HEK293 (cell line): ENCODE results near the gene JAGN1.

Experiments
- AEBP2 ChIP-seq: fragments of 450-650 bp; formaldehyde crosslinking; IDR thresholded peaks from 2 replicates; pipeline ENCODE4 v1.5.1; 2016; ENCODE audit warnings: missing biosample characterization, missing genetic modification characterization, borderline replicate concordance
- GLI2 ChIP-seq: fragments of 450-650 bp; formaldehyde crosslinking; IDR thresholded peaks from 2 replicates; pipeline ENCODE4; 2017; ENCODE audit warnings: missing biosample characterization, missing genetic modification characterization, low read depth, borderline replicate concordance
- GLIS2 ChIP-seq: fragments of 450-650 bp; formaldehyde crosslinking; IDR thresholded peaks from 2 replicates; pipeline ENCODE4 v1.5.1; 2016; ENCODE audit warnings: missing biosample characterization, missing genetic modification characterization
- HOXA7 ChIP-seq: sonication (generic); formaldehyde crosslinking; IDR thresholded peaks from 2 replicates; pipeline ENCODE4 v1.8.1; 2022; ENCODE audit warnings: missing genetic modification reagents, borderline replicate concordance
- KLF7 ChIP-seq: fragments of 450-650 bp; formaldehyde crosslinking; IDR thresholded peaks from 2 replicates; pipeline ENCODE4 v1.5.1; 2016; ENCODE audit warnings: missing biosample characterization, missing genetic modification characterization, borderline replicate concordance
- PRDM1 ChIP-seq: fragments of 450-650 bp; formaldehyde crosslinking; IDR thresholded peaks from 2 replicates; pipeline ENCODE4; 2016; ENCODE audit warnings: missing biosample characterization, missing genetic modification characterization
- SALL2 ChIP-seq: fragments of 450-650 bp; formaldehyde crosslinking; IDR thresholded peaks from 2 replicates; pipeline ENCODE4 v1.5.0; 2017; ENCODE audit warnings: missing biosample characterization, mild to moderate bottlenecking, missing genetic modification characterization, borderline replicate concordance
- SP2 ChIP-seq: fragments of 450-650 bp; formaldehyde crosslinking; IDR thresholded peaks from 2 replicates; pipeline ENCODE4 v1.5.1; 2016; ENCODE audit warnings: missing biosample characterization, missing genetic modification characterization
- ZBTB11 ChIP-seq: fragments of 450-650 bp; formaldehyde crosslinking; conservative IDR thresholded peaks from 2 replicates; pipeline ENCODE4 v1.5.1; 2016; ENCODE audit warnings: low read depth, missing biosample characterization, missing genetic modification characterization
- ZFP69B ChIP-seq: fragments of 450-650 bp; formaldehyde crosslinking; IDR thresholded peaks from 2 replicates; pipeline ENCODE4 v1.5.1; 2016; ENCODE audit warnings: missing biosample characterization, missing genetic modification characterization
- ZNF155 ChIP-seq: fragments of 450-650 bp; formaldehyde crosslinking; IDR thresholded peaks from 2 replicates; pipeline ENCODE4 v1.5.1; 2016; ENCODE audit warnings: missing biosample characterization, missing genetic modification characterization
- ZNF16 ChIP-seq: fragments of 450-650 bp; formaldehyde crosslinking; IDR thresholded peaks from 2 replicates; pipeline ENCODE4 v1.5.1; 2016; ENCODE audit warnings: low read depth, missing biosample characterization, missing genetic modification characterization
- ZNF19 ChIP-seq: fragments of 450-650 bp; formaldehyde crosslinking; IDR thresholded peaks from 2 replicates; pipeline ENCODE4; 2016; ENCODE audit warnings: missing biosample characterization, missing genetic modification characterization, low read depth
- ZNF335 ChIP-seq: fragments of 450-650 bp; formaldehyde crosslinking; conservative IDR thresholded peaks from 2 replicates; pipeline ENCODE4 v1.5.1; 2016; ENCODE audit warnings: missing biosample characterization, missing genetic modification characterization
- ZNF341 ChIP-seq: fragments of 450-650 bp; formaldehyde crosslinking; IDR thresholded peaks from 2 replicates; pipeline ENCODE4; 2016; ENCODE audit warnings: low read depth, missing biosample characterization, missing genetic modification characterization
- ZNF354C ChIP-seq: fragments of 450-650 bp; formaldehyde crosslinking; IDR thresholded peaks from 2 replicates; pipeline ENCODE4 v1.5.1; 2016; ENCODE audit warnings: missing biosample characterization, missing genetic modification characterization, low read depth, borderline replicate concordance
- ZNF398 ChIP-seq: fragments of 450-650 bp; formaldehyde crosslinking; IDR thresholded peaks from 2 replicates; pipeline ENCODE4 v1.5.1; 2017; ENCODE audit warnings: missing biosample characterization, missing genetic modification characterization
- ZNF423 ChIP-seq: fragments of 450-650 bp; formaldehyde crosslinking; IDR thresholded peaks from 2 replicates; pipeline ENCODE4 v1.5.1; 2016; ENCODE audit warnings: missing biosample characterization, missing genetic modification characterization
- ZNF549 ChIP-seq: fragments of 450-650 bp; IDR thresholded peaks from 2 replicates; pipeline ENCODE4 v1.5.1; 2018; ENCODE audit warnings: missing biosample characterization, missing genetic modification characterization, mild to moderate bottlenecking, inconsistent platforms, moderate library complexity
- ZNF629 ChIP-seq: fragments of 450-650 bp; formaldehyde crosslinking; IDR thresholded peaks from 2 replicates; pipeline ENCODE4 v1.5.1; 2017; ENCODE audit warnings: missing biosample characterization, missing genetic modification characterization
- ZNF677 ChIP-seq: fragments of 450-650 bp; IDR thresholded peaks from 2 replicates; pipeline ENCODE4 v1.5.0; 2018; ENCODE audit warnings: missing biosample characterization, mild to moderate bottlenecking, missing genetic modification characterization, moderate library complexity
- ZNF704 ChIP-seq: fragments of 450-650 bp; formaldehyde crosslinking; IDR thresholded peaks from 2 replicates; pipeline ENCODE4 v1.5.1; 2016; ENCODE audit warnings: missing biosample characterization, missing genetic modification characterization
- ZNF747 ChIP-seq: fragments of 450-650 bp; formaldehyde crosslinking; IDR thresholded peaks from 2 replicates; pipeline ENCODE4 v1.5.1; 2016; ENCODE audit warnings: missing biosample characterization, missing genetic modification characterization
- ZNF776 ChIP-seq: fragments of 450-650 bp; formaldehyde crosslinking; IDR thresholded peaks from 2 replicates; pipeline ENCODE4 v1.5.0; 2017; ENCODE audit warnings: missing biosample characterization, missing genetic modification characterization, borderline replicate concordance
- ZSCAN23 ChIP-seq: fragments of 450-650 bp; formaldehyde crosslinking; IDR thresholded peaks from 2 replicates; pipeline ENCODE4 v1.5.1; 2016; ENCODE audit warnings: missing biosample characterization, missing genetic modification characterization
- ZSCAN30 ChIP-seq: fragments of 450-650 bp; IDR thresholded peaks from 2 replicates; pipeline ENCODE4 v1.5.1; 2018; ENCODE audit warnings: missing biosample characterization, mild to moderate bottlenecking, missing genetic modification characterization, moderate library complexity
- TF ChIP-seq, protein P1 (sequence below): fragments of 450-650 bp; formaldehyde crosslinking; IDR thresholded peaks from 2 replicates; pipeline ENCODE4 v1.5.1; 2016; ENCODE audit warnings: missing biosample characterization, missing genetic modification characterization, borderline replicate concordance

Gene JAGN1

DNA sequence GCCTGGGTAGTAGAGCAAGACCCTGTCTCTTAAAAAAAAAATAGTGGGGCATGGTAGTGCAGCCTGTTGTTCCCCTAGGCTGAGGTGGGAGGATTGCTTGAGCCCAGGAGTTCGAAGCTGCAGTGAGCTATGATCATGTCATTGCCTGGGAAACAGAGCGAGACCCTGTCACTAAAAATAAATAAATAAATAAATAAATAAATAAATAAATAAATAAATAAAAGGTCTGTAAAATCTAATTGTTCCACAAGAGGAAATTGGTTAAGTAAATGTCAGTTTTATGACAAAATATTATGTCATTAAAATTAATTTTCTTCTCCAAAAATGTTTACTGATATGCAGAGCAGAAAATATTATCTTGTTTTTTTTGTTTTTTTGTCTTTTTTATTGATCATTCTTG lies 48.6 kb downstream of the JAGN1 start (continued):
- TF ChIP-seq, protein P1, sequence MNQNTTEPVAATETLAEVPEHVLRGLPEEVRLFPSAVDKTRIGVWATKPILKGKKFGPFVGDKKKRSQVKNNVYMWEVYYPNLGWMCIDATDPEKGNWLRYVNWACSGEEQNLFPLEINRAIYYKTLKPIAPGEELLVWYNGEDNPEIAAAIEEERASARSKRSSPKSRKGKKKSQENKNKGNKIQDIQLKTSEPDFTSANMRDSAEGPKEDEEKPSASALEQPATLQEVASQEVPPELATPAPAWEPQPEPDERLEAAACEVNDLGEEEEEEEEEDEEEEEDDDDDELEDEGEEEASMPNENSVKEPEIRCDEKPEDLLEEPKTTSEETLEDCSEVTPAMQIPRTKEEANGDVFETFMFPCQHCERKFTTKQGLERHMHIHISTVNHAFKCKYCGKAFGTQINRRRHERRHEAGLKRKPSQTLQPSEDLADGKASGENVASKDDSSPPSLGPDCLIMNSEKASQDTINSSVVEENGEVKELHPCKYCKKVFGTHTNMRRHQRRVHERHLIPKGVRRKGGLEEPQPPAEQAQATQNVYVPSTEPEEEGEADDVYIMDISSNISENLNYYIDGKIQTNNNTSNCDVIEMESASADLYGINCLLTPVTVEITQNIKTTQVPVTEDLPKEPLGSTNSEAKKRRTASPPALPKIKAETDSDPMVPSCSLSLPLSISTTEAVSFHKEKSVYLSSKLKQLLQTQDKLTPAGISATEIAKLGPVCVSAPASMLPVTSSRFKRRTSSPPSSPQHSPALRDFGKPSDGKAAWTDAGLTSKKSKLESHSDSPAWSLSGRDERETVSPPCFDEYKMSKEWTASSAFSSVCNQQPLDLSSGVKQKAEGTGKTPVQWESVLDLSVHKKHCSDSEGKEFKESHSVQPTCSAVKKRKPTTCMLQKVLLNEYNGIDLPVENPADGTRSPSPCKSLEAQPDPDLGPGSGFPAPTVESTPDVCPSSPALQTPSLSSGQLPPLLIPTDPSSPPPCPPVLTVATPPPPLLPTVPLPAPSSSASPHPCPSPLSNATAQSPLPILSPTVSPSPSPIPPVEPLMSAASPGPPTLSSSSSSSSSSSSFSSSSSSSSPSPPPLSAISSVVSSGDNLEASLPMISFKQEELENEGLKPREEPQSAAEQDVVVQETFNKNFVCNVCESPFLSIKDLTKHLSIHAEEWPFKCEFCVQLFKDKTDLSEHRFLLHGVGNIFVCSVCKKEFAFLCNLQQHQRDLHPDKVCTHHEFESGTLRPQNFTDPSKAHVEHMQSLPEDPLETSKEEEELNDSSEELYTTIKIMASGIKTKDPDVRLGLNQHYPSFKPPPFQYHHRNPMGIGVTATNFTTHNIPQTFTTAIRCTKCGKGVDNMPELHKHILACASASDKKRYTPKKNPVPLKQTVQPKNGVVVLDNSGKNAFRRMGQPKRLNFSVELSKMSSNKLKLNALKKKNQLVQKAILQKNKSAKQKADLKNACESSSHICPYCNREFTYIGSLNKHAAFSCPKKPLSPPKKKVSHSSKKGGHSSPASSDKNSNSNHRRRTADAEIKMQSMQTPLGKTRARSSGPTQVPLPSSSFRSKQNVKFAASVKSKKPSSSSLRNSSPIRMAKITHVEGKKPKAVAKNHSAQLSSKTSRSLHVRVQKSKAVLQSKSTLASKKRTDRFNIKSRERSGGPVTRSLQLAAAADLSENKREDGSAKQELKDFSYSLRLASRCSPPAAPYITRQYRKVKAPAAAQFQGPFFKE (tag by site-specific recombination), result no peak
- no peak for TF ChIP-seq ZNF747
- TF ChIP-seq ZNF629 (tag by site-specific recombination), result peak; percentile 77
- TF ChIP-seq ZNF19 (tag by site-specific recombination), result peak; percentile 80; the same call in 1 of the 2 replicates
- TF ChIP-seq GLIS2, result no peak
- no peak for TF ChIP-seq ZNF677 (tag by site-specific recombination)
- no peak for TF ChIP-seq ZNF398 (tag by site-specific recombination)
- TF ChIP-seq ZBTB11 (tag by site-specific recombination), result peak; percentile 88
- no peak for TF ChIP-seq KLF7 (tag by site-specific recombination)
- 0 out of 2 replicates have a peak, but pooled peaks have one; percentile 9 for TF ChIP-seq ZNF16 (tag by site-specific recombination)
- no peak for TF ChIP-seq PRDM1 (tag by site-specific recombination)
- TF ChIP-seq GLI2 (tag by site-specific recombination), result peak; percentile 6; the same call in 1 of the 2 replicates
- 0 out of 2 replicates have a peak, but pooled peaks have one; percentile 46 for TF ChIP-seq ZSCAN23 (tag by site-specific recombination)
- TF ChIP-seq SALL2, result no peak
- TF ChIP-seq ZNF776 (tag by site-specific recombination), result no peak
- TF ChIP-seq ZNF354C (tag by site-specific recombination), result no peak
- TF ChIP-seq ZNF423, result no peak
- TF ChIP-seq SP2 (tag by site-specific recombination), result no peak
- no peak for TF ChIP-seq ZNF335 (tag by site-specific recombination)
- TF ChIP-seq ZNF549 (tag by site-specific recombination), result no peak
- TF ChIP-seq ZNF155, result no peak
- TF ChIP-seq ZNF341 (tag by site-specific recombination), result no peak
- no peak for TF ChIP-seq ZSCAN30 (tag by site-specific recombination)
- 0 out of 2 replicates have a peak, but pooled peaks have one; percentile 55 for TF ChIP-seq ZNF704 (tag by site-specific recombination)
- TF ChIP-seq AEBP2, result peak; percentile 77; the same call in 1 of the 2 replicates
- no peak for TF ChIP-seq ZFP69B (tag by site-specific recombination)
- TF ChIP-seq HOXA7 (CRISPR knock-in tag), result no peak
